Measurements from ENCODE around the gene BCL2L14.

DNA sequence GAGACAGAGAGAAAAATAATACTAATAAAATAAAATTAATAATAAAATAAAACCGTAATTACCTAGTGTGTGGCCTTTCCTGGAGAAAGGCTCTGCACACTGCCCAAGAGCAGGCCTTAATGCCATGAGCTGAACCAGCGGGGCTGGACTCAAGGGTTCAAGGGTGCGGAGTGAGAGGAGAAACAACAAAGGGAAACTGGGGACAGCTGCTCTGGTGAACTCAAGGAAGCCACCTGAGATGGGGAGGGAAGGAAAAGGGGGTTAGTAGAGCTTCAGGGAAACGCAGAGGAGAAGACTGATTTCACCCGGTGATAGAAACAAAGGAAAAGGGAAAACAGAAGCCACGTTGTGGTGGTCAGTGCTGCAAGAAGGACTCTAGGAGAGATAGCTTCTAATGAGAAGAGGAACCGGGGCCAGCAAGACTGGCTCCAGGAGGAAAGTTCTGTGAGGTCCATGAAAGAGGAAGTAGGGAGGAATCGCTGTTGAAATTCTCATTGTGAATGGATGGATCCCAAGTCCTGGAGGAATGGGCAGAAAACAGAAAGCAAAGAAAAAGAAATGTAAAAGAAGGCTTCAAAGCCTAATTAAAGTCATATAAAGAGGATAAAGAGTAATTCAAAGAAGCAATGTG, 48.3 kb upstream of the BCL2L14 start:
- TF ChIP-seq POLR2AphosphoS5 (IDR thresholded peaks at IDR 0.05; ENCODE audit: low read depth, low read length) = no peak
- TF ChIP-seq POLR2A (IDR thresholded peaks at IDR 0.05; ENCODE audit: low read depth, low read length) = no peak
- no peak for TF ChIP-seq TAF1 (IDR thresholded peaks at IDR 0.05; ENCODE audit: borderline replicate concordance, low read depth, low read length)

All from GM12892 (cell line).